Measurements from ENCODE around the gene CHRM3. TPM values are rescaled to one million over a fixed set of nuclear protein-coding genes. Genes with fewer than 3 reads are reported as not detected.

The CHRM3 gene
- total RNA-seq, 1 donor from 2014 or later = not detected

GRCh38 chr1:239394107-239394506 lies 7.7 kb downstream of the CHRM3 start:
- intact Hi-C loops (cut with micrococcal nuclease) = no loop called here

DNA sequence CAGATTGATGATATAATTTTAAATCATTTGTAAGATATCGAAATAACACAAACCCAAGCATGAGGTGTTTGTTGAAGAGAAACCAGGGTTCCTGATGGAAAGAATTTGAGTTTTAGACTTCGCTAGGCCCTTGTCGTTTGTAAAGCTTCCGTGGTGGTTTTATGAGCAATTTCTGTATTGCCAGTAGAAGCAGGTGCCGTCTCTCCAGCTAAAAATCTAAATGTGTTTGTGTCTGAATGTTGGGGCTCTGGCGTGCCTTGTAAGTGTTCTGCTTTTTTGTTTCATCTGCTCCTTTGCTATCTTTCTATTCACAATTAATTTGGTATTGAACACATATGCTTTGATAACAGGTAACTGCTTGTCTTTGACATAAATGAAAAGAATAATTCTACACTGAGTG lies 27.5 kb downstream of the CHRM3 start:
- intact Hi-C loops (cut with micrococcal nuclease) = no loop called here

GRCh38 chr1:239417221-239417620 lies 30.9 kb downstream of the CHRM3 start:
- intact Hi-C loops (cut with micrococcal nuclease) = no loop called here

- intact Hi-C loops (cut with micrococcal nuclease) = no loop called here
Observed at GRCh38 chr1:239417986-239418640, 31.7 kb downstream of the CHRM3 start.

GRCh38 chr1:239418681-239419080 lies 32.3 kb downstream of the CHRM3 start:
- intact Hi-C loops (cut with micrococcal nuclease) = no loop called here

DNA sequence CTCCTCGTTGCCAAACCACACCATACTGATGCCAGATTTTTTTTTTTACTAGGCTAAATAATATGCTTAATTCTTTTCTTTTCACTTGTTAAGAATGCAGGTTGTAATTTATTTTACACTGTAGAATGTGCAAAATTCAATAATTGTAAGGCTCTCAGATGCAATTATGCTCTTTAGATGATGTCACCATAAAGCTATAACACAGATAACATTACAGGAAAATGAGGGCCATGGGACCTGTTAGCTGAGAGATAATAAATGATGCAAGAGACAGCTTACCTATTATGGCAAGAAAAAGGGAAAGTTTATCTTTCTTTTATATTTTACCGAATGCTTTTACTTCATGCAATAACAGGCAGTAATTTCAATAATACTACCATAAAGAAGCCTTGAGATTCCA lies 35.4 kb downstream of the CHRM3 start:
- intact Hi-C loops (cut with micrococcal nuclease) = no loop called here

GRCh38 chr1:239422818-239423217 lies 36.5 kb downstream of the CHRM3 start:
- intact Hi-C loops (cut with micrococcal nuclease) = no loop called here

DNA sequence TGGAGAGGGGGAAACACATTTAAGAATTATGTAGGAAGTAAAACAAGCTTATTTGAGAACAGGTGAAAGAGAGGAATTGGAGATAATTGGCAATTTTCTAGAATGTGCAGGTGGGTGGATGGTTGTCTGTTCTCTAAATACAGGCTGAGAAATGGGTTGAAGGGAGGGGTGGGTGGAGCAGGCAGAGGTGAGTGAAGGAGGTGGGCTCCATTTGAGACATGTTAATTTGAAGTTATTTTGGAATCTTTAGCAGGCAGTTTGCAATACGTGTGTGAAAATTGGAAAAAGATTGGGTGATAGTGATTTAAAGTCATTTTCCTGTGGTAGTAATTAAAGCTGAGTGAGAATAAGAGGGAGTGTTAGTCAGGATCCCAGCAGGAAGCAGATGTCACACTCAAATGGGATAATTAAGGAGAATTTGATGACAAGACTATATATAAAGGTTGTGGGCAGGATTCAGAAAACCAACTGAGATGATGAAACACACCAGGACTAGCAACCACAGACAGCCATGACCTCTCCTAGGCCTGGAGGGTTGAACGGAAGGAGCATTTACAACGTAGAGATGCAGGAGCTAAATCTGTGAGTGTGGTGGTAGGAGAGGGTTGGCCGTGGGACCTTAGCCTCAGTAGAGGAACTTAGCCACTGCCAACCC lies 40.6 kb downstream of the CHRM3 start:
- intact Hi-C loops (cut with micrococcal nuclease) = no loop called here

- intact Hi-C loops (cut with micrococcal nuclease) = no loop called here
Observed at GRCh38 chr1:239427712-239428111, 41.3 kb downstream of the CHRM3 start.

GRCh38 chr1:239428120-239428710 lies 41.8 kb downstream of the CHRM3 start:
- intact Hi-C loops (cut with micrococcal nuclease) = no loop called here

DNA sequence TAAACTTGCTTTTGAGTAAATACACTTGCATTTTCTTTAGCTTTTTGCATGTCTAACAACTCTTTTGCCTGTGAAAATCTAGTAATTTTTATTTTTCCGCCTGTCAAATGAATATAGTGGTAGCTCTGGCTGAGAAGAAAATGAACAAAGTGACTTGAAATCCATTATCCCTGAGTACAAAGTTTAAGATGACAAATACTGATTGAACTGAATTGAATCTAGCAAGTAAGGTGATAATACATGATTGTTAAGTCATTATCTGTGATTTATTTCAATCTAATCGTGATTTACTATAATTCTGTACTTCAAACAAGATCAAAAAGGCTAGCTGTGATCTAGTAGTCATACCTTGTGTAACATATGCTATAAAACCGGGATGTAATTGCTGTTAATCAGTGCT lies 42.8 kb downstream of the CHRM3 start:
- intact Hi-C loops (cut with micrococcal nuclease) = no loop called here

GRCh38 chr1:239432255-239432654 lies 45.9 kb downstream of the CHRM3 start:
- intact Hi-C loops (cut with micrococcal nuclease) = no loop called here

- intact Hi-C loops (cut with micrococcal nuclease) = no loop called here
Observed at GRCh38 chr1:239434181-239434580, 47.8 kb downstream of the CHRM3 start.

All from T-helper 1 cell treated with Interleukin-12 subunit alpha and Interleukin-12 subunit beta and Interleukin-4 antibody, amounts not matched to agents 30 ng/mL and 1 ng/mL, for 36 hours (primary cell).